Keratinocyte (primary cell): ENCODE results near the gene PRR20G. TPM values are rescaled to one million over a fixed set of nuclear protein-coding genes. Genes with fewer than 3 reads are reported as not detected.

Source experiments
- DNase-seq: peaks from one replicate; pipeline ENCODE4 v3.0.0-alpha.2; 2011; ENCODE audit warnings: low read depth, missing footprints, low spot score
- FAIRE-seq: peaks from 2 replicates; lab custom pipeline; 2011; peaks lifted over from hg19 to GRCh38; lab: Jason Lieb, UNC
- H2AFZ ChIP-seq: 2 replicates; pipeline ENCODE4 v1.6.0; 2012; ENCODE audit warnings: low read length, control low read depth, inconsistent platforms; ENCODE audit not compliant: control insufficient read depth
- H3K27ac ChIP-seq: 2 replicates; pipeline ENCODE4 v1.5.1; 2011; ENCODE audit warnings: low read length; ENCODE audit not compliant: control insufficient read depth, insufficient read depth
- H3K27me3 ChIP-seq: 3 replicates; pipeline ENCODE4 v1.6.0; 2011; ENCODE audit warnings: low read length; ENCODE audit not compliant: control insufficient read depth, insufficient read depth; ENCODE audit errors: extremely low read depth
- H3K36me3 ChIP-seq, 2 experiments: 2 replicates in 1 of 2; 3 replicates in 1 of 2; pipeline ENCODE4 v1.5.1; 2011; ENCODE audit warnings: low read length in 2 of 2, mild to moderate bottlenecking in 1 of 2; ENCODE audit not compliant: control insufficient read depth in 2 of 2, insufficient read depth in 2 of 2; ENCODE audit errors: extremely low read depth in 1 of 2
- H3K4me1 ChIP-seq: 3 replicates; pipeline ENCODE4 v1.5.1; 2011; ENCODE audit warnings: low read length; ENCODE audit not compliant: control insufficient read depth, insufficient read depth; ENCODE audit errors: extremely low read depth
- H3K4me2 ChIP-seq: 3 replicates; pipeline ENCODE4 v1.6.0; 2011; ENCODE audit warnings: low read depth, low read length; ENCODE audit not compliant: control insufficient read depth, insufficient read depth; ENCODE audit errors: extremely low read depth
- H3K4me3 ChIP-seq, 3 experiments: fragments of 200-600 bp in 1 of 3; sonication (generic) in 1 of 3; 2 replicates in 2 of 3; 3 replicates in 1 of 3; pipeline ENCODE4 v1.5.1; 2011 to 2016; ENCODE audit warnings: low read length in 3 of 3, mild to moderate bottlenecking in 3 of 3, control low read depth in 2 of 3, inconsistent platforms in 1 of 3, low read depth in 1 of 3, mixed read lengths in 1 of 3, mixed run types in 1 of 3, moderate library complexity in 1 of 3; ENCODE audit not compliant: control insufficient read depth in 2 of 3, insufficient read depth in 2 of 3; ENCODE audit errors: extremely low read depth in 1 of 3
- H3K79me2 ChIP-seq: 2 replicates; pipeline ENCODE4 v1.6.0; 2012; ENCODE audit warnings: low read length; ENCODE audit not compliant: control insufficient read depth, insufficient read depth
- H3K9ac ChIP-seq: 3 replicates; pipeline ENCODE4 v1.6.0; 2011; ENCODE audit warnings: low read length; ENCODE audit not compliant: control insufficient read depth, insufficient read depth; ENCODE audit errors: extremely low read depth
- H3K9me1 ChIP-seq: 3 replicates; pipeline ENCODE4 v1.6.0; 2011; ENCODE audit warnings: low read length; ENCODE audit not compliant: control insufficient read depth, insufficient read depth; ENCODE audit errors: extremely low read depth
- H3K9me3 ChIP-seq: 2 replicates; pipeline ENCODE4 v1.5.1; 2012; ENCODE audit warnings: low read depth, low read length; ENCODE audit not compliant: control insufficient read depth
- H4K20me1 ChIP-seq: 3 replicates; pipeline ENCODE4 v1.6.0; 2011; ENCODE audit warnings: low read length; ENCODE audit not compliant: control insufficient read depth, insufficient read depth; ENCODE audit errors: extremely low read depth
- CTCF ChIP-seq, 3 experiments: IDR thresholded peaks in 1 of 3; conservative IDR thresholded peaks in 1 of 3; optimal IDR thresholded peaks in 1 of 3; 2 replicates in 2 of 3; 3 replicates in 1 of 3; pipeline versions ENCODE3 to v1.5.1; 2011; ENCODE audit warnings: low read length in 3 of 3, mild to moderate bottlenecking in 3 of 3, moderate library complexity in 2 of 3, control low read depth in 1 of 3, inconsistent platforms in 1 of 3; ENCODE audit not compliant: insufficient read depth in 2 of 3; ENCODE audit errors: extremely low read depth in 1 of 3
- EZH2 ChIP-seq: IDR thresholded peaks from one replicate; pipeline ENCODE4 v1.6.1; 2012; ENCODE audit warnings: inconsistent platforms, mild to moderate bottlenecking, low read length, moderate library complexity
- dilution Hi-C: fragments of 300-500 bp; cut with MboI; formaldehyde crosslinking; loops from one replicate; pipeline ENCODE4 v1.7.0; 2020; ENCODE audit warnings: low sequenced_read_pairs; ENCODE audit not compliant: extremely low pct_ligation_motif_present
- polyA plus RNA-seq, 5 experiments: library from polyadenylated mRNA; depleted of rRNA in 3 of 5; stranded (reverse) in 3 of 5; stranded (forward) in 1 of 5; unstranded in 1 of 5; fragments of >200 nt; gene quantifications; 1 replicate in 1 of 5; 2 replicates in 3 of 5; 3 replicates in 1 of 5; pipeline versions ENCODE4 v1.2.1 to v1.2.3, GENCODE V29; 2011 to 2012; ENCODE audit warnings: missing spikeins in 2 of 5, low read depth in 1 of 5, low replicate concordance in 1 of 5

Gene PRR20G
- polyA plus RNA-seq, 1 donor (not counting 4 experiments of a cell fraction or from before 2014, with no cell fraction given): not detected

- H3K4me3 ChIP-seq: no peak overlapping the region
- DNase-seq (no peak), FAIRE-seq (no peak)
- H3K9me1 ChIP-seq: no peaks in the 10 kb centered on the region
- dilution Hi-C loops: no loop called here
- no peak overlapping the region for H2AFZ ChIP-seq
- no peak overlapping the region for H3K9ac ChIP-seq
- H3K4me1 ChIP-seq: no peaks in the 10 kb centered on the region
- TF ChIP-seq CTCF (optimal IDR thresholded peaks at IDR 0.05 in 1 of 3, IDR thresholded peaks at IDR 0.05 in 1 of 3, conservative IDR thresholded peaks at IDR 0.05 in 1 of 3; ENCODE audit: extremely low read depth in 1 of 3, insufficient read depth in 2 of 3, low read length in 3 of 3) (no peak), EZH2 (no peak)
- H3K27me3 ChIP-seq: peaks cover 5% of the 10 kb centered on the region
- no peaks in the 10 kb centered on the region for H4K20me1 ChIP-seq
- no peak overlapping the region for H3K4me2 ChIP-seq
- H3K36me3 ChIP-seq: no peaks in the 10 kb centered on the region
- no peaks in the 10 kb centered on the region for H3K79me2 ChIP-seq
- no peaks in the 10 kb centered on the region for H3K9me3 ChIP-seq
- no peak overlapping the region for H3K27ac ChIP-seq
Observed at GRCh38 chr3:127261925-127262324, 25.9 kb downstream of the PRR20G start.

GRCh38 chr3:127260826-127261555 is 26.9 kb downstream of the PRR20G start:
- no peaks in the 10 kb centered on the region for H3K9me1 ChIP-seq
- dilution Hi-C loops: no loop called here

More at GRCh38 chr3:127260826-127261555, 26.9 kb downstream of the PRR20G start:
- Histone ChIP-seq H3K79me2 (no peaks in the 10 kb centered on the region), H3K27ac (no peak overlapping the region), H3K9me3 (no peaks in the 10 kb centered on the region), H3K4me3 (no peak overlapping the region), H3K9ac (no peak overlapping the region), H4K20me1 (no peaks in the 10 kb centered on the region), H3K4me1 (no peaks in the 10 kb centered on the region), H3K4me2 (no peak overlapping the region), H3K36me3 (no peaks in the 10 kb centered on the region), H2AFZ (no peak overlapping the region), H3K27me3 (peaks cover 5% of the 10 kb centered on the region)
- TF ChIP-seq CTCF (optimal IDR thresholded peaks at IDR 0.05 in 1 of 3, IDR thresholded peaks at IDR 0.05 in 1 of 3, conservative IDR thresholded peaks at IDR 0.05 in 1 of 3; ENCODE audit: extremely low read depth in 1 of 3, insufficient read depth in 2 of 3, low read length in 3 of 3) (no peak), EZH2 (no peak)
- FAIRE-seq (no peak), DNase-seq (no peak)
